Measurements from ENCODE around the gene ANKRD13A.
"Not testable (repeated sequence)": the region's sequence is repeated elsewhere in the genome, so short reads cannot be mapped to it uniquely, and the experiment has no call there.

Gene ANKRD13A

DNA sequence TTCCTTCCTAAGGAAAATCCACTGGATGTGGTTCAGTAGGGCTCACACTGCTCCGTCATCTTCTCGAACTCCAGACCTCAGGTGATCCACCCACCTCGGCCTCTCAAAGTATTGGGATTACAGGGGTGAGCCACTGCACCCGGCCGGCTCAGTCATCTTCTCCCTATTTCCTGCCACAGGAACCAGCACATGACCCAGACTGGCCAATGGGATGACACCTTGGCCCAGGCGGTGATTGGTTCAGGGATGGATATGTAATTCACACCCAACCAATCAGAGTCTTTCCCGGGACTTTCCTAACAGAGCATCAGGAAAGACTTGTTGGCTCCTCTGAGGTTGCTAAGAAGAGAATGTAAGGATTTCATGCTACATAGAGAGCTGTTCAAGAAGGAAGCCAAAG lies 68.3 kb downstream of the ANKRD13A start:
- DNase-seq (ENCODE audit: low read depth), result no peak
- H3K4me3 ChIP-seq (ENCODE audit: low read depth, low read length), result no peak overlapping the region
- TF ChIP-seq, protein P1, sequence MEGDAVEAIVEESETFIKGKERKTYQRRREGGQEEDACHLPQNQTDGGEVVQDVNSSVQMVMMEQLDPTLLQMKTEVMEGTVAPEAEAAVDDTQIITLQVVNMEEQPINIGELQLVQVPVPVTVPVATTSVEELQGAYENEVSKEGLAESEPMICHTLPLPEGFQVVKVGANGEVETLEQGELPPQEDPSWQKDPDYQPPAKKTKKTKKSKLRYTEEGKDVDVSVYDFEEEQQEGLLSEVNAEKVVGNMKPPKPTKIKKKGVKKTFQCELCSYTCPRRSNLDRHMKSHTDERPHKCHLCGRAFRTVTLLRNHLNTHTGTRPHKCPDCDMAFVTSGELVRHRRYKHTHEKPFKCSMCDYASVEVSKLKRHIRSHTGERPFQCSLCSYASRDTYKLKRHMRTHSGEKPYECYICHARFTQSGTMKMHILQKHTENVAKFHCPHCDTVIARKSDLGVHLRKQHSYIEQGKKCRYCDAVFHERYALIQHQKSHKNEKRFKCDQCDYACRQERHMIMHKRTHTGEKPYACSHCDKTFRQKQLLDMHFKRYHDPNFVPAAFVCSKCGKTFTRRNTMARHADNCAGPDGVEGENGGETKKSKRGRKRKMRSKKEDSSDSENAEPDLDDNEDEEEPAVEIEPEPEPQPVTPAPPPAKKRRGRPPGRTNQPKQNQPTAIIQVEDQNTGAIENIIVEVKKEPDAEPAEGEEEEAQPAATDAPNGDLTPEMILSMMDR (IDR thresholded peaks at IDR 0.05; ENCODE audit: insufficient read depth, low read depth, low read length, missing control alignments), result no peak

DNA sequence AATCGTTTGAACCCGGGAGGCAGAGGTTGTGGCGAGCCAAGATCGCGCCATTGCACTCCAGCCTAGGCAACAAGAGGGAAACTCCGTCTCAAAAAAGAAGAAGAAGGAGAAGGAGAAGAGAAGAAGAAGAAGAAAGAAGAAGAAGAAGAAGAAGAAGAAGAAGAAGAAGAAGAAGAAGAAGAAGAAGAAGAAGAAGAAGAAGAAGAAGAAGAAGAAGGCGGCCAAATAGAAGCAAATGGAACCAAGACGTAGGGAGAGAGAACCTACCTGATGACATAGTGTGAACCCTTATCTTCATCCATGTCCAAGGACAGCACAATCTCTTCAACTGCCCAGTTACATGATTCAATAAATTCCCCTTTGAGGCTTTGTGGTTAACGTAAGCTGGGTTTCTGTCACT lies 68.9 kb downstream of the ANKRD13A start:
- DNase-seq (ENCODE audit: low read depth); H3K4me3 ChIP-seq (ENCODE audit: low read depth, low read length): not testable (repeated sequence)

DNA sequence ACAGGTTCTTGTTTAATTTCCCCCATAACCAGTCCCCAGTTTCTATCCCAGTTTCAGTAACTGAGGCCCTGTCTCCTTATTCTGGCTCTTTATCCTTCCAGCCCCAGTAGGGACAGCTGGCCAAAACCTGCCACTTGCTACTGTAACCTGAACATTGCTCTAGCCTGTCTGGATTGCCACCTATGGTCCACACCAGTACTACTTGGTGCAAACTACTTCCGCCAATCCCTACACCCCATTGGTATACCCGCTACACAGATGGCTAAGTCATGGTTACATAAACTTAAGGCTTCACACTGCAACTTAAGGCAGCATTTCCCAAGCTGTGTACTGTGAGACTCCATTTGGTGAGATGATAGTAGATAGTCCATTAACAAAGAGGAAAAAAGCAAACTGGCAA lies 69.4 kb downstream of the ANKRD13A start:
- DNase-seq (ENCODE audit: low read depth), result no peak
- TF ChIP-seq, protein P1 (IDR thresholded peaks at IDR 0.05; ENCODE audit: insufficient read depth, low read depth, low read length, missing control alignments), result no peak
- H3K4me3 ChIP-seq (ENCODE audit: low read depth, low read length), result no peak overlapping the region

DNA sequence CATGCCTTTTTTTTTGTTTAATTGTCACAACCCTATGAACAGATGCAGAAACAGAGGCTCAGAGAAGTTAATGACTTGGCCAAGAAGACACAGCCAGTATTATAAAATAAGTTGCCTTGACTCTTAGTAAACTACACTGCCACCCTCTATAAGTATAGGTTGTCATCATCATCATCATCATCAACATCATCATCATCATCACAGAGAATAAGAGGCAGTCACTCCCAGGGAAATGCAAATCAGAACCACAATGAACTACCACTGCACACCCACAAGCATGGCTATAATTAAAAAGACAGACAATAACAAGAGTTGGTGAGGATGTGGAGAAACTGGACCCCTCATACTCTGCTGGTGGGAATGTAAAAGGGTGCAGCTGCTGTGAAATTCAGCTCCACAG lies 72.3 kb downstream of the ANKRD13A start:
- no peak overlapping the region for H3K4me3 ChIP-seq (ENCODE audit: low read depth, low read length)
- DNase-seq (ENCODE audit: low read depth), result no peak
- TF ChIP-seq, protein P1 (IDR thresholded peaks at IDR 0.05; ENCODE audit: insufficient read depth, low read depth, low read length, missing control alignments), result no peak

DNA sequence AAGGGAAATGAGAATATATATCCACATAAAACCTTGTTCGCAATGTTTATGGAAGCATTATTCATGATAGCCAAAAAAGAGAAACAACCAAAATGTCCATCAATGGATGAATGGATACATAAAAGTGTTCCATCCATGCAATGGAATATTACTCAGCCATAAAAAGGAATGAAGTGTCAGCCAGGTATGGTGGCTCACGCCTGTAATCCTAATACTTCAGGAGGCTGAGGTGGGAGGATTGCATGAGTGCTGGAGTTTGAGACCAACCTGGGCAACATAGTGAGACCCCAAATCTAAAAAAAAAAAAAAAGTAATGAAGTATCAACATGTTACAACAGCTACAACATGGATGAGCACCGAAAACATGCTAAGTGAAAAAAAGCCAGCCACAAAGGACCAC lies 72.7 kb downstream of the ANKRD13A start:
- H3K4me3 ChIP-seq (ENCODE audit: low read depth, low read length), result no peak overlapping the region
- TF ChIP-seq, protein P1 (IDR thresholded peaks at IDR 0.05; ENCODE audit: insufficient read depth, low read depth, low read length, missing control alignments), result no peak
- no peak for DNase-seq (ENCODE audit: low read depth)

DNA sequence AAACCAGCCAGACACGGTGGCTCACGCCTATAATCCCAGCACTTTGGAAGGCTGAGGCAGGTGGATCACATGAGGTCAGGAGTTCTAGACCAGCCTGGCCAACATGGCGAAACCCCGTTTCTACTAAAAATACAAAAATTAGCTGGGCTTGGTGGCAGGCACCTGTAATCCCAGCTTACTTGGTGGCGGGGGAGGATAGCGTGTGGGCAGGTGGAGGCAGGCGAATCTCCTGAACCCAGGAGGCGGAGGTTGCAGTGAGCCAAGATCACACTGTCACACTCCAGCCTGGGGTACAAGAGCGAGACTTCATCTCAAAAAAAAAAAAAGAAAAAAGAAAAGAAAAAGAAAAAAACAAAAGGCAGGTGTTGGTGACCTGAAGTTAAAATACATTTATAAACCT lies 73.4 kb downstream of the ANKRD13A start:
- peak overlapping the region; percentile 51; the same call in 1 of the 2 replicates for H3K4me3 ChIP-seq (ENCODE audit: low read depth, low read length)
- DNase-seq (ENCODE audit: low read depth), result not testable (repeated sequence)

DNA sequence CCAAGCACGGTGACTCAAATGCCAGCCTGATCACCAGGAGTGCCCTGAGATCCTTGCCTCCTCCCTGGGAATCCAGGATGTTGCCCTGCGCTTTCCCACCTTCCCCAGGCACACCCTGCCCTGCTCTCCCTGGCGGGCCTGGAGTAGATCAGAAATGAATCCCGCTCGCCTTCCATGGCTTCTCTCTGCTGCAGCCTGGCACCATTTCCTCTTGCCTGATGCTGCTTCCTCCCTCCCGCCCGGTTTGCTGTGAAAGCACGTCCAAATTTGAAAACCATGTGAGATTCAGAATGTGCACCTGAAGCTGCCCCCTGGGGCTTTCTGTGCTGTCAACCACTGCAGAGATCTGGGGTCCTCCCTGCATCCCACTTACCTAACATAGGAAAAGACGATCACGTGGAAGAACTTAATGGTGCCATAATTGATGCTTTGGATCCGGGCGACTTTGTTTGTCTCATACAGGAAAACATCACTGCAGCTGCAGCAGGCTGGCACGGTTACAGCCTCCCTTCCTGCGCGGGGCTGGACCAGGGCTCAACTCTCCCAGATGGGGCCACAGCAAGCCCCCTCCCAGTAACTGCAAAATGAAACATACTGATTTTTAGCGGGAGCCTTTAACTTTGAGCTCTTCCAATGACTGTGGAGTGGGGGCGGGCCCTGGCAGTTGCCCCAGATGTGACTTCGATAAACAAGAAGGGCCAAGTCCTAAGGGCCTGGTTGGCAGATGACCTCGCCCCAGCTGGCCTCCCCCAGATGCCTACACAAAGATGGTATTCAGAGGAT lies 74.0 kb downstream of the ANKRD13A start:
- peak overlapping the region; percentile 51 for H3K4me3 ChIP-seq (ENCODE audit: low read depth, low read length)
- DNase-seq (ENCODE audit: low read depth), result peak; percentile 12
- TF ChIP-seq, protein P1 (IDR thresholded peaks at IDR 0.05; ENCODE audit: insufficient read depth, low read depth, low read length, missing control alignments), result no peak

DNA sequence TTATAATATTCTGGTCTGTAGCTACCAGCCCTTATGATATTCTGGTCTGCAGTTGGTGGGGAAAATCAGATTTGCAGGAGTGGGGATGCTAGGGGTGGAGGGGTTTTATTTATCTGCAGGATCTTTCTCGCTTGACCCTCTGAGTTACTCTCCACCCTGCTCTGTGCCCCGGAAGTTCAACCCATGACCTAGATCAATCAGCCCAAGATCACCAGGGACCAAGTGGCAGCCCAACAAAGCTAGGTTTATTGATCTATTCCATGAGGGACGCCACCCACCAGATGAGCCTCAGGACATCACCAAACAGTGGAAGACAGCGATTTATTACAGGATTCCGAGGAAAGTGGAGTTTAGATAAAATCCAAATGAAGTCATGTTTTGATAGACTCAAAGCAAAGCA lies 74.9 kb downstream of the ANKRD13A start:
- H3K4me3 ChIP-seq (ENCODE audit: low read depth, low read length), result no peak overlapping the region
- DNase-seq (ENCODE audit: low read depth), result no peak

More for the DNA sequence above, 74.9 kb downstream of the ANKRD13A start:
- TF ChIP-seq, protein P1 (IDR thresholded peaks at IDR 0.05; ENCODE audit: insufficient read depth, low read depth, low read length, missing control alignments), result no peak
